Measurements from ENCODE around the gene ZC3H11A.

ZC3H11A gene

DNA sequence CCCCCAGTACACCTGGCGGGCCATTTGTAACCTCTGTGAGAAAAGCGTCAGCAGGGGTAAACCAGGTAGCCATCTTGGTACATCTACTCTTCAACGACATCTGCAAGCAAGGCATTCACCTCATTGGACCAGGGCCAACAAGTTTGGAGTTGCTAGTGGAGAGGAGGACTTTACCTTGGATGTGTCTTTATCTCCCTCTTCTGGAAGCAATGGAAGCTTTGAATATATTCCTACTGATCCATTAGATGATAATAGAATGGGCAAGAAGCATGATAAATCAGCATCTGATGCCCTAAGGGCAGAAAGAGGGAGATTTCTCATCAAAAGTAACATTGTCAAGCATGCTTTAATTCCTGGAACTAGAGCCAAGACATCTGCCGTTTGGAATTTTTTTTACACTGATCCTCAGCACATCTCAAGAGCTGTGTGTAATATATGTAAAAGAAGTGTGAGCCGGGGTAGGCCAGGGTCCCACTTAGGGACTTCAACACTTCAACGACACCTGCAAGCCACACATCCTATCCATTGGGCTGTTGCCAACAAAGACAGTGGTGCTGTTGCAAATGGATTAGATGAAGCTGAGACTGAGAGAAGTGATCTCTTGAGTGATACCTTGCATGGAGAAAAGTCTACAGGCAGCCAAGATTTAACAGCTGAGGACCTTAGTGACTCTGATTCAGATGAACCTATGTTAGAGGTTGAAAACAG, 2.7 kb downstream of the ZC3H11A start:
- TF ChIP-seq EZH2phosphoT487 (IDR thresholded peaks at IDR 0.05; ENCODE audit: low read length) (no peak), EZH2 (optimal IDR thresholded peaks at IDR 0.05; ENCODE audit: low read depth, low read length) (no peak)
- TF ChIP-seq, protein P1, sequence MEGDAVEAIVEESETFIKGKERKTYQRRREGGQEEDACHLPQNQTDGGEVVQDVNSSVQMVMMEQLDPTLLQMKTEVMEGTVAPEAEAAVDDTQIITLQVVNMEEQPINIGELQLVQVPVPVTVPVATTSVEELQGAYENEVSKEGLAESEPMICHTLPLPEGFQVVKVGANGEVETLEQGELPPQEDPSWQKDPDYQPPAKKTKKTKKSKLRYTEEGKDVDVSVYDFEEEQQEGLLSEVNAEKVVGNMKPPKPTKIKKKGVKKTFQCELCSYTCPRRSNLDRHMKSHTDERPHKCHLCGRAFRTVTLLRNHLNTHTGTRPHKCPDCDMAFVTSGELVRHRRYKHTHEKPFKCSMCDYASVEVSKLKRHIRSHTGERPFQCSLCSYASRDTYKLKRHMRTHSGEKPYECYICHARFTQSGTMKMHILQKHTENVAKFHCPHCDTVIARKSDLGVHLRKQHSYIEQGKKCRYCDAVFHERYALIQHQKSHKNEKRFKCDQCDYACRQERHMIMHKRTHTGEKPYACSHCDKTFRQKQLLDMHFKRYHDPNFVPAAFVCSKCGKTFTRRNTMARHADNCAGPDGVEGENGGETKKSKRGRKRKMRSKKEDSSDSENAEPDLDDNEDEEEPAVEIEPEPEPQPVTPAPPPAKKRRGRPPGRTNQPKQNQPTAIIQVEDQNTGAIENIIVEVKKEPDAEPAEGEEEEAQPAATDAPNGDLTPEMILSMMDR (IDR thresholded peaks at IDR 0.05; ENCODE audit: low read length) = no peak
- Histone ChIP-seq H3K4me1 (ENCODE audit: low read length) (peaks cover 36% of the 10 kb centered on the region), H3F3A (ENCODE audit: insufficient read depth, low read length) (no peaks in the 10 kb centered on the region), H4K20me1 (ENCODE audit: insufficient read depth, low read length) (peaks cover 40% of the 10 kb centered on the region), H3K9me3 (replicated peaks; ENCODE audit: insufficient read depth, low read length) (no peaks in the 10 kb centered on the region), H3K9me2 (replicated peaks; ENCODE audit: insufficient read depth, low read length) (no peaks in the 10 kb centered on the region), H3K4me2 (ENCODE audit: low read depth, low read length) (no peak overlapping the region), H3K9ac (ENCODE audit: low read length) (no peak overlapping the region), H3K27me3 (replicated peaks; ENCODE audit: insufficient read depth, low read length) (no peaks in the 10 kb centered on the region), H3K79me2 (ENCODE audit: low read length) (peaks cover 76% of the 10 kb centered on the region), H3K36me3 (replicated peaks; ENCODE audit: insufficient read depth, low read length) (peaks cover 14% of the 10 kb centered on the region), H3K27ac (ENCODE audit: low read length) (no peak overlapping the region), H3K4me3 (ENCODE audit: low read length) (no peak overlapping the region), H2AFZ (ENCODE audit: low read length) (no peak overlapping the region)
- DNase-seq = no peak

- Histone ChIP-seq H3K27me3 (replicated peaks; ENCODE audit: insufficient read depth, low read length) (no peaks in the 10 kb centered on the region), H3K4me1 (ENCODE audit: low read length) (peaks cover 36% of the 10 kb centered on the region), H4K20me1 (ENCODE audit: insufficient read depth, low read length) (peaks cover 40% of the 10 kb centered on the region), H3K9ac (ENCODE audit: low read length) (no peak overlapping the region), H3K9me3 (replicated peaks; ENCODE audit: insufficient read depth, low read length) (no peaks in the 10 kb centered on the region), H3K36me3 (replicated peaks; ENCODE audit: insufficient read depth, low read length) (peaks cover 14% of the 10 kb centered on the region), H3K4me3 (ENCODE audit: low read length) (no peak overlapping the region), H3F3A (ENCODE audit: insufficient read depth, low read length) (no peaks in the 10 kb centered on the region), H2AFZ (ENCODE audit: low read length) (no peak overlapping the region), H3K4me2 (ENCODE audit: low read depth, low read length) (no peak overlapping the region), H3K27ac (ENCODE audit: low read length) (no peak overlapping the region), H3K79me2 (ENCODE audit: low read length) (peaks cover 86% of the 10 kb centered on the region), H3K9me2 (replicated peaks; ENCODE audit: insufficient read depth, low read length) (no peaks in the 10 kb centered on the region)
- no peak for DNase-seq
- no peak for TF ChIP-seq EZH2 (optimal IDR thresholded peaks at IDR 0.05; ENCODE audit: low read depth, low read length)
These were observed 3.7 kb downstream of the ZC3H11A start for GRCh38 chr1:203799157-203799556.

- H3K79me2 ChIP-seq (ENCODE audit: low read length) = peaks cover 95% of the 10 kb centered on the region
- TF ChIP-seq, protein P1 (IDR thresholded peaks at IDR 0.05; ENCODE audit: low read length) = no peak
- TF ChIP-seq EZH2 (optimal IDR thresholded peaks at IDR 0.05; ENCODE audit: low read depth, low read length) = no peak
- no peak for TF ChIP-seq EZH2phosphoT487 (IDR thresholded peaks at IDR 0.05; ENCODE audit: low read length)
- H3K4me2 ChIP-seq (ENCODE audit: low read depth, low read length) = no peak overlapping the region
- H3K27me3 ChIP-seq (replicated peaks; ENCODE audit: insufficient read depth, low read length) = no peaks in the 10 kb centered on the region
- H3K9ac ChIP-seq (ENCODE audit: low read length) = no peak overlapping the region
- H2AFZ ChIP-seq (ENCODE audit: low read length) = no peak overlapping the region
- H3K9me2 ChIP-seq (replicated peaks; ENCODE audit: insufficient read depth, low read length) = no peaks in the 10 kb centered on the region
- no peaks in the 10 kb centered on the region for H3F3A ChIP-seq (ENCODE audit: insufficient read depth, low read length)
- H3K9me3 ChIP-seq (replicated peaks; ENCODE audit: insufficient read depth, low read length) = no peaks in the 10 kb centered on the region
- H3K36me3 ChIP-seq (replicated peaks; ENCODE audit: insufficient read depth, low read length) = peaks cover 14% of the 10 kb centered on the region
- DNase-seq = no peak
- peaks cover 40% of the 10 kb centered on the region for H4K20me1 ChIP-seq (ENCODE audit: insufficient read depth, low read length)
- no peak overlapping the region for H3K4me3 ChIP-seq (ENCODE audit: low read length)
- peaks cover 36% of the 10 kb centered on the region for H3K4me1 ChIP-seq (ENCODE audit: low read length)
- H3K27ac ChIP-seq (ENCODE audit: low read length) = no peak overlapping the region
These were observed 4.5 kb downstream of the ZC3H11A start for GRCh38 chr1:203799971-203800370.

- H3F3A ChIP-seq (ENCODE audit: insufficient read depth, low read length) = no peaks in the 10 kb centered on the region
These were observed 10.3 kb downstream of the ZC3H11A start for GRCh38 chr1:203805689-203806088.

More at GRCh38 chr1:203805689-203806088, 10.3 kb downstream of the ZC3H11A start:
- Histone ChIP-seq H3K36me3 (replicated peaks; ENCODE audit: insufficient read depth, low read length) (peaks cover 5% of the 10 kb centered on the region; the same call in 1 of the 2 replicates), H4K20me1 (ENCODE audit: insufficient read depth, low read length) (peaks cover 11% of the 10 kb centered on the region; the same call in 1 of the 2 replicates), H3K9me3 (replicated peaks; ENCODE audit: insufficient read depth, low read length) (no peaks in the 10 kb centered on the region), H3K79me2 (ENCODE audit: low read length) (peaks cover 97% of the 10 kb centered on the region), H3K4me1 (ENCODE audit: low read length) (no peaks in the 10 kb centered on the region), H2AFZ (ENCODE audit: low read length) (no peak overlapping the region), H3K27me3 (replicated peaks; ENCODE audit: insufficient read depth, low read length) (no peaks in the 10 kb centered on the region), H3K9me2 (replicated peaks; ENCODE audit: insufficient read depth, low read length) (no peaks in the 10 kb centered on the region), H3K4me3 (ENCODE audit: low read length) (no peak overlapping the region), H3K9ac (ENCODE audit: low read length) (no peak overlapping the region), H3K4me2 (ENCODE audit: low read depth, low read length) (no peak overlapping the region), H3K27ac (ENCODE audit: low read length) (no peak overlapping the region)
- no peak for TF ChIP-seq EZH2phosphoT487 (IDR thresholded peaks at IDR 0.05; ENCODE audit: low read length)
- TF ChIP-seq, protein P1 (IDR thresholded peaks at IDR 0.05; ENCODE audit: low read length) = no peak
- TF ChIP-seq EZH2 (optimal IDR thresholded peaks at IDR 0.05; ENCODE audit: low read depth, low read length) = no peak
- no peak for DNase-seq
